IMR-90 (cell line): ENCODE results near the gene ELANE. TPM values are rescaled to one million over a fixed set of nuclear protein-coding genes. Genes with fewer than 3 reads are reported as not detected.

Experiments used
- ATAC-seq: fragments of 200-7000 bp; cut with Tn5 transposase; 2 replicates; pipeline ENCODE4 v1.9.1; 2020; ENCODE audit warnings: low read depth, mild to moderate bottlenecking, moderate library complexity
- BruUV-seq: library from RNA; stranded (reverse); fragments of 400-500 nt; replicated peaks from 2 replicates; lab custom pipeline; 2021; lab: Mats Ljungman, UMichigan
- CTCF ChIA-PET: fragments of 300-600 bp; formaldehyde crosslinking; extraction: SDS; loops from one replicate; lab custom pipeline; 2021; ENCODE audit warnings: antibody characterized with exemption; lab: Yijun Ruan, JAX
- POLR2A ChIA-PET: fragments of 300-600 bp; sonication (Branson Sonifier 250); formaldehyde crosslinking; loops from one replicate; lab custom pipeline; 2022; ENCODE audit warnings: antibody characterized with exemption; ENCODE audit not compliant: unreplicated experiment; lab: Charles Lee
- DNase-seq: peaks from one replicate; pipeline ENCODE4 v3.0.0; 2013
- H2AFZ ChIP-seq: replicated peaks from 2 replicates; pipeline ENCODE3; 2013; ENCODE audit warnings: low read length, mild to moderate bottlenecking; ENCODE audit not compliant: poor library complexity
- H2AK5ac ChIP-seq: 2 replicates; pipeline ENCODE4 v1.6.1; 2013; ENCODE audit warnings: low read depth, low read length, inconsistent platforms
- H2AK9ac ChIP-seq: replicated peaks from 2 replicates; pipeline ENCODE3; 2013; ENCODE audit warnings: mild to moderate bottlenecking, low read depth, low read length, moderate library complexity; ENCODE audit not compliant: poor library complexity
- H2BK120ac ChIP-seq: 2 replicates; pipeline ENCODE4 v1.6.1; 2013; ENCODE audit warnings: low read depth, low read length, inconsistent platforms
- H2BK15ac ChIP-seq: 3 replicates; pipeline ENCODE4 v1.6.1; 2013; ENCODE audit warnings: low read depth, low read length, inconsistent platforms
- H2BK20ac ChIP-seq: 2 replicates; pipeline ENCODE4 v1.6.1; 2013; ENCODE audit warnings: low read depth, mild to moderate bottlenecking, inconsistent platforms, low read length, moderate library complexity
- H2BK5ac ChIP-seq: 2 replicates; pipeline ENCODE4 v1.6.1; 2013; ENCODE audit warnings: mild to moderate bottlenecking, low read depth, low read length, inconsistent platforms; ENCODE audit not compliant: poor library complexity, severe bottlenecking
- H3K14ac ChIP-seq: replicated peaks from 2 replicates; pipeline ENCODE4 v1.6.1; 2013; ENCODE audit warnings: low read depth, low read length, inconsistent platforms
- H3K18ac ChIP-seq: 2 replicates; pipeline ENCODE4 v1.6.1; 2013; ENCODE audit warnings: low read depth, low read length, control low read depth
- H3K23ac ChIP-seq: 2 replicates; pipeline ENCODE4 v1.6.1; 2013; ENCODE audit warnings: low read depth, low read length, inconsistent platforms
- H3K27ac ChIP-seq: 2 replicates; pipeline ENCODE4 v1.5.1; 2013; ENCODE audit warnings: mild to moderate bottlenecking, control low read depth, low read length; ENCODE audit not compliant: insufficient read depth
- H3K27me3 ChIP-seq: 2 replicates; pipeline ENCODE4 v1.6.1; 2013; ENCODE audit warnings: low read length; ENCODE audit not compliant: control insufficient read depth, insufficient read depth
- H3K36me3 ChIP-seq: 2 replicates; pipeline ENCODE4 v1.6.1; 2013; ENCODE audit warnings: low read length, mixed read lengths; ENCODE audit not compliant: control insufficient read depth, insufficient read depth
- H3K4ac ChIP-seq: 2 replicates; pipeline ENCODE4 v1.6.1; 2013; ENCODE audit warnings: low read depth, low read length, inconsistent platforms
- H3K4me1 ChIP-seq: 2 replicates; pipeline ENCODE4 v1.6.1; 2013; ENCODE audit warnings: low read length, mixed read lengths; ENCODE audit not compliant: control insufficient read depth, insufficient read depth
- H3K4me2 ChIP-seq: 2 replicates; pipeline ENCODE4 v1.6.1; 2013; ENCODE audit warnings: low read depth, mild to moderate bottlenecking, control low read depth, low read length, moderate library complexity
- H3K4me3 ChIP-seq: 2 replicates; pipeline ENCODE4 v1.5.1; 2013; ENCODE audit warnings: low read depth, mild to moderate bottlenecking, control low read depth, low read length, moderate library complexity; ENCODE audit not compliant: insufficient read depth
- H3K56ac ChIP-seq: 2 replicates; pipeline ENCODE4 v1.6.1; 2013; ENCODE audit warnings: low read length, inconsistent platforms; ENCODE audit not compliant: insufficient read depth; ENCODE audit errors: extremely low read depth
- H3K79me1 ChIP-seq, 2 experiments: 2 replicates each; pipeline ENCODE4 v1.6.1; 2013; ENCODE audit warnings: low read length in 2 of 2, inconsistent platforms in 1 of 2, low read depth in 1 of 2
- H3K9ac ChIP-seq: 2 replicates; pipeline ENCODE4 v1.6.1; 2013; ENCODE audit warnings: low read depth, low read length, control low read depth
- H3K9me1 ChIP-seq: 2 replicates; pipeline ENCODE4 v1.6.1; 2013; ENCODE audit warnings: low read length, inconsistent platforms; ENCODE audit not compliant: insufficient read depth
- H3K9me3 ChIP-seq: 2 replicates; pipeline ENCODE4 v1.6.1; 2013; ENCODE audit warnings: low read length; ENCODE audit not compliant: control insufficient read depth, insufficient read depth
- H4K20me1 ChIP-seq: 2 replicates; pipeline ENCODE4 v1.6.1; 2013; ENCODE audit warnings: low read length, inconsistent platforms; ENCODE audit not compliant: insufficient read depth
- H4K5ac ChIP-seq: 2 replicates; pipeline ENCODE4 v1.6.1; 2013; ENCODE audit warnings: mild to moderate bottlenecking, low read depth, low read length, control low read depth
- H4K8ac ChIP-seq, 2 experiments: 2 replicates each; pipeline ENCODE4 v1.6.1; 2013; ENCODE audit warnings: low read depth in 2 of 2, low read length in 2 of 2, control low read depth in 1 of 2, inconsistent platforms in 1 of 2
- H4K91ac ChIP-seq: 2 replicates; pipeline ENCODE4 v1.6.1; 2013; ENCODE audit warnings: low read depth, low read length, inconsistent platforms; ENCODE audit not compliant: insufficient read depth
- BHLHE40 ChIP-seq: fragments of 150-350 bp; IDR thresholded peaks from 2 replicates; pipeline ENCODE4 v1.6.1; 2016; ENCODE audit warnings: mild to moderate bottlenecking, low read depth, low read length
- MAFK ChIP-seq: IDR thresholded peaks from 2 replicates; pipeline ENCODE4 v1.6.1; 2012; ENCODE audit warnings: low read depth, low read length, improper control_type of control experiment
- MAZ ChIP-seq: IDR thresholded peaks from 2 replicates; pipeline ENCODE4 v1.6.1; 2012; ENCODE audit warnings: low read depth, mild to moderate bottlenecking, low read length, improper control_type of control experiment, moderate library complexity, borderline replicate concordance
- NFE2L2 ChIP-seq: fragments of 150-350 bp; IDR thresholded peaks from 2 replicates; pipeline ENCODE4 v1.6.1; 2016; ENCODE audit warnings: low read depth, mild to moderate bottlenecking, low read length
- SMC3 ChIP-seq: fragments of 150-350 bp; IDR thresholded peaks from 2 replicates; pipeline ENCODE4 v1.6.1; 2016; ENCODE audit warnings: low read depth, mild to moderate bottlenecking, antibody characterized with exemption, low read length, moderate library complexity
- WGBS, 2 experiments: methylation state at CpG; one replicate each; pipeline versions ENCODE4 v1.1.5 to v1.1.7; 2013; ENCODE audit warnings: missing lambda C conversion rate in 2 of 2; ENCODE audit not compliant: insufficient read length in 1 of 2; ENCODE audit errors: extremely low coverage in 2 of 2; 5-methylcytosine and 5-hydroxymethylcytosine counted together
- dilution Hi-C: fragments of 300-500 bp; cut with HindIII; formaldehyde crosslinking; loops from one replicate; pipeline ENCODE4 v1.14.3; 2018; ENCODE audit warnings: low sequenced_read_pairs; ENCODE audit not compliant: unreplicated experiment
- in situ Hi-C: fragments of 300-500 bp; cut with MboI; formaldehyde crosslinking; loops from 3 replicates; pipeline ENCODE4 v1.14.3; 2019; ENCODE audit warnings: low sequenced_read_pairs, inconsistent platforms, mixed read lengths
- intact Hi-C: fragments of 100-400 bp; cut with micrococcal nuclease; formaldehyde crosslinking; loops from 2 replicates; pipeline ENCODE4 v1.10.0; 2022
- polyA plus RNA-seq, 3 experiments: library from polyadenylated mRNA; depleted of rRNA; stranded (reverse); fragments of >200 nt; gene quantifications; 2 replicates each; pipeline ENCODE4 v1.2.3, GENCODE V29; 2012; ENCODE audit warnings: low replicate concordance in 1 of 3
- total RNA-seq: library from RNA; depleted of rRNA; stranded (reverse); fragments of >200 nt; gene quantifications from 2 replicates; pipeline ENCODE4 v1.2.3, GENCODE V29; 2012
- TF ChIP-seq, protein P1 (sequence below): fragments of 150-350 bp; IDR thresholded peaks from 2 replicates; pipeline ENCODE4 v1.6.1; 2016; ENCODE audit warnings: low read depth, mild to moderate bottlenecking, low read length, moderate library complexity, borderline replicate concordance

The ELANE gene
- total and polyA plus RNA-seq, 2 of the 4 experiments (the other 2 are of a cell fraction), result 0.27 TPM; not detected in 1

DNA sequence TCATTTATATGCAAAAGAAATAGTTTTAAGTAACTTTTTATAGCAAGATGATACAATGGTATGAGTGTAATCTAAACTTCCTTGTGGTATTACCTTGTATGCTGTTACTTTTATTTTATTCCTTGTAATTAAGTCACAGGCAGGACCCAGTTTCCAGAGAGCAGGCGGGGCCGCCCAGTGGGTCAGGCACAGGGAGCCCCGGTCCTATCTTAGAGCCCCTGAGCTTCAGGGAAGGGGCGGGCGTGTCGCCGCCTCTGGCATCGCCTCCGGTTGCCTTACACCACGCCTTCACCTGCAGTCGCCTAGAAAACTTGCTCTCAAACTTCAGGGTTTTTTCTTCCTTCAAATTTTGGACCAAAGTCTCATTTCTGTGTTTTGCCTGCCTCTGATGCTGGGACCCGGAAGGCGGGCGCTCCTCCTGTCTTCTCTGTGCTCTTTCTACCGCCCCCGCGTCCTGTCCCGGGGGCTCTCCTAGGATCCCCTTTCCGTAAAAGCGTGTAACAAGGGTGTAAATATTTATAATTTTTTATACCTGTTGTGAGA lies 40.5 kb upstream of the ELANE start:
- Histone ChIP-seq H2BK5ac (no peak overlapping the region), H2BK15ac (no peak overlapping the region), H3K9me1 (no peaks in the 10 kb centered on the region), H4K5ac (no peak overlapping the region), H3K23ac (no peak overlapping the region), H4K91ac (no peak overlapping the region), H2BK120ac (no peak overlapping the region), H3K18ac (no peak overlapping the region), H3K9ac (no peak overlapping the region), H3K4ac (no peak overlapping the region), H3K36me3 (peaks cover 79% of the 10 kb centered on the region), H3K9me3 (no peaks in the 10 kb centered on the region), H2AK5ac (no peak overlapping the region), H3K56ac (no peak overlapping the region), H2AK9ac (no peak overlapping the region), H2AFZ (no peak overlapping the region), H3K4me3 (no peak overlapping the region), H4K20me1 (peaks cover 61% of the 10 kb centered on the region), H3K27me3 (no peaks in the 10 kb centered on the region), H3K4me1 (no peaks in the 10 kb centered on the region), H3K14ac (no peak overlapping the region), H2BK20ac (no peak overlapping the region), H3K4me2 (no peak overlapping the region), H3K79me1 (peaks cover 11 to 36% of the 10 kb centered on the region in 2 experiments), H4K8ac (no peak overlapping the region), H3K27ac (no peak overlapping the region)
- no peak for DNase-seq
- dilution Hi-C loops (no loop called here), intact Hi-C loops (no loop called here), in situ Hi-C loops (no loop called here)
- CTCF ChIA-PET, result no interaction called here
- no peak for TF ChIP-seq NFE2L2
- no peak for TF ChIP-seq MAFK
- TF ChIP-seq, protein P1, sequence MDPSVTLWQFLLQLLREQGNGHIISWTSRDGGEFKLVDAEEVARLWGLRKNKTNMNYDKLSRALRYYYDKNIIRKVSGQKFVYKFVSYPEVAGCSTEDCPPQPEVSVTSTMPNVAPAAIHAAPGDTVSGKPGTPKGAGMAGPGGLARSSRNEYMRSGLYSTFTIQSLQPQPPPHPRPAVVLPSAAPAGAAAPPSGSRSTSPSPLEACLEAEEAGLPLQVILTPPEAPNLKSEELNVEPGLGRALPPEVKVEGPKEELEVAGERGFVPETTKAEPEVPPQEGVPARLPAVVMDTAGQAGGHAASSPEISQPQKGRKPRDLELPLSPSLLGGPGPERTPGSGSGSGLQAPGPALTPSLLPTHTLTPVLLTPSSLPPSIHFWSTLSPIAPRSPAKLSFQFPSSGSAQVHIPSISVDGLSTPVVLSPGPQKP, result no peak
- TF ChIP-seq BHLHE40, result no peak
- no peak for TF ChIP-seq MAZ
- no peak for TF ChIP-seq SMC3
- WGBS, 2 experiments, result 98% methylated on average over 7 of the region's 20 CpGs; no CpG with 5 or more reads in 1 of the 2 experiments
- POLR2A ChIA-PET, result no interaction called here
- no peak for ATAC-seq
- TSS peak; percentile 77 for BruUV-seq
